Gastroesophageal sphincter (tissue), 3 donors: ENCODE results near the gene DCC.

Experiments
- CTCF ChIP-seq, 4 experiments: fragments of 200-600 bp in 2 of 4; fragments of 450-650 bp in 2 of 4; sonication (generic) in 1 of 4; IDR thresholded peaks; one replicate each; pipeline ENCODE4 v1.5.1; 2017 to 2019; ENCODE audit warnings: antibody characterized with exemption in 4 of 4, mild to moderate bottlenecking in 2 of 4, moderate library complexity in 2 of 4
- EP300 ChIP-seq: sonication (generic); formaldehyde crosslinking; IDR thresholded peaks from one replicate; pipeline ENCODE4 v1.6.1; 2017; ENCODE audit warnings: antibody characterized with exemption, mild to moderate bottlenecking

GRCh38 chr18:52386306-52386705 is 46.3 kb downstream of the DCC start:
- no peak for TF ChIP-seq CTCF (IDR thresholded peaks at IDR 0.05)
- TF ChIP-seq EP300: no peak
